HL-60 (cell line): Measurements from ENCODE around the gene FAM110C.

Experiments
- DNase-seq, 2 experiments: peaks; one replicate each; pipeline ENCODE4 v3.0.0-alpha.2; 2010 to 2020; ENCODE audit warnings: low read depth in 1 of 2, low spot score in 1 of 2
- H3K27ac ChIP-seq: fragments of 250-450 bp; sonication (Bioruptor Pico); replicated peaks from 2 replicates; pipeline ENCODE4 v1.5.1; 2020; ENCODE audit warnings: mild to moderate bottlenecking, moderate library complexity
- H3K27me3 ChIP-seq: fragments of 250-450 bp; sonication (Bioruptor Pico); 2 replicates; pipeline ENCODE4 v1.5.1; 2021; ENCODE audit warnings: mild to moderate bottlenecking, moderate library complexity; ENCODE audit not compliant: insufficient read depth, poor library complexity, severe bottlenecking
- H3K4me3 ChIP-seq: replicated peaks from 2 replicates; pipeline ENCODE4 v1.5.1; 2011; ENCODE audit warnings: mild to moderate bottlenecking, control low read depth, low read length; ENCODE audit not compliant: insufficient read depth
- GABPA ChIP-seq: IDR thresholded peaks from 2 replicates; pipeline ENCODE4 v1.6.1; 2012; ENCODE audit warnings: low read depth
- POLR2AphosphoS5 ChIP-seq: IDR thresholded peaks from 2 replicates; pipeline ENCODE4 v1.6.1; 2012; ENCODE audit warnings: low read depth
- SPI1 ChIP-seq: IDR thresholded peaks from 2 replicates; pipeline ENCODE4 v1.6.1; 2012; ENCODE audit warnings: low read depth, mild to moderate bottlenecking, borderline replicate concordance
- TF ChIP-seq, protein P1 (sequence below): IDR thresholded peaks from one replicate; pipeline ENCODE4 v1.5.1; 2011; ENCODE audit warnings: low read length, control low read depth, inconsistent platforms; ENCODE audit not compliant: insufficient read depth
- TF ChIP-seq, protein P2 (sequence below): IDR thresholded peaks from 2 replicates; pipeline ENCODE4 v1.6.1; 2012; ENCODE audit warnings: low read depth; ENCODE audit not compliant: insufficient replicate concordance

FAM110C gene

DNA sequence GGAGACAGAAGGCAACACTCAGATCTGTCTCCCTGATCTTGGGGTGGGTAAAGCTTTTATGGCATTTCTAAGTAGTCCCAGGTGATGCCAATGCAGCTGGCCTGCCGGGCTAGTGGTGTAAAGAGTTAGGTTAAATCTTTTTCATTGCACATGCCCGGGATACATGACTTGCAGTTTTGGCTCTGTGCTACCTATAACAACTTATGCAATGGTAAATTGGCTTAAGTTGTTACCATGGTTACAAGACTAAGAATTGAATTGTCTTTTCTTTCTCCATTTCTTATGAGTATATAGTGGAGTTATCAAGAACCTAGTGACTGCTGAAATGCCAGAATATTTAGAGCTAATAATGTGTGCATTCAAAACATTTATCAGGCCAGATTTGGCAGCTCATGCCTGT lies 5.3 kb upstream of the FAM110C start:
- TF ChIP-seq, protein P1, sequence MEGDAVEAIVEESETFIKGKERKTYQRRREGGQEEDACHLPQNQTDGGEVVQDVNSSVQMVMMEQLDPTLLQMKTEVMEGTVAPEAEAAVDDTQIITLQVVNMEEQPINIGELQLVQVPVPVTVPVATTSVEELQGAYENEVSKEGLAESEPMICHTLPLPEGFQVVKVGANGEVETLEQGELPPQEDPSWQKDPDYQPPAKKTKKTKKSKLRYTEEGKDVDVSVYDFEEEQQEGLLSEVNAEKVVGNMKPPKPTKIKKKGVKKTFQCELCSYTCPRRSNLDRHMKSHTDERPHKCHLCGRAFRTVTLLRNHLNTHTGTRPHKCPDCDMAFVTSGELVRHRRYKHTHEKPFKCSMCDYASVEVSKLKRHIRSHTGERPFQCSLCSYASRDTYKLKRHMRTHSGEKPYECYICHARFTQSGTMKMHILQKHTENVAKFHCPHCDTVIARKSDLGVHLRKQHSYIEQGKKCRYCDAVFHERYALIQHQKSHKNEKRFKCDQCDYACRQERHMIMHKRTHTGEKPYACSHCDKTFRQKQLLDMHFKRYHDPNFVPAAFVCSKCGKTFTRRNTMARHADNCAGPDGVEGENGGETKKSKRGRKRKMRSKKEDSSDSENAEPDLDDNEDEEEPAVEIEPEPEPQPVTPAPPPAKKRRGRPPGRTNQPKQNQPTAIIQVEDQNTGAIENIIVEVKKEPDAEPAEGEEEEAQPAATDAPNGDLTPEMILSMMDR, result no peak
- TF ChIP-seq POLR2AphosphoS5 (no peak), SPI1 (no peak), GABPA (no peak)
- TF ChIP-seq, protein P2, sequence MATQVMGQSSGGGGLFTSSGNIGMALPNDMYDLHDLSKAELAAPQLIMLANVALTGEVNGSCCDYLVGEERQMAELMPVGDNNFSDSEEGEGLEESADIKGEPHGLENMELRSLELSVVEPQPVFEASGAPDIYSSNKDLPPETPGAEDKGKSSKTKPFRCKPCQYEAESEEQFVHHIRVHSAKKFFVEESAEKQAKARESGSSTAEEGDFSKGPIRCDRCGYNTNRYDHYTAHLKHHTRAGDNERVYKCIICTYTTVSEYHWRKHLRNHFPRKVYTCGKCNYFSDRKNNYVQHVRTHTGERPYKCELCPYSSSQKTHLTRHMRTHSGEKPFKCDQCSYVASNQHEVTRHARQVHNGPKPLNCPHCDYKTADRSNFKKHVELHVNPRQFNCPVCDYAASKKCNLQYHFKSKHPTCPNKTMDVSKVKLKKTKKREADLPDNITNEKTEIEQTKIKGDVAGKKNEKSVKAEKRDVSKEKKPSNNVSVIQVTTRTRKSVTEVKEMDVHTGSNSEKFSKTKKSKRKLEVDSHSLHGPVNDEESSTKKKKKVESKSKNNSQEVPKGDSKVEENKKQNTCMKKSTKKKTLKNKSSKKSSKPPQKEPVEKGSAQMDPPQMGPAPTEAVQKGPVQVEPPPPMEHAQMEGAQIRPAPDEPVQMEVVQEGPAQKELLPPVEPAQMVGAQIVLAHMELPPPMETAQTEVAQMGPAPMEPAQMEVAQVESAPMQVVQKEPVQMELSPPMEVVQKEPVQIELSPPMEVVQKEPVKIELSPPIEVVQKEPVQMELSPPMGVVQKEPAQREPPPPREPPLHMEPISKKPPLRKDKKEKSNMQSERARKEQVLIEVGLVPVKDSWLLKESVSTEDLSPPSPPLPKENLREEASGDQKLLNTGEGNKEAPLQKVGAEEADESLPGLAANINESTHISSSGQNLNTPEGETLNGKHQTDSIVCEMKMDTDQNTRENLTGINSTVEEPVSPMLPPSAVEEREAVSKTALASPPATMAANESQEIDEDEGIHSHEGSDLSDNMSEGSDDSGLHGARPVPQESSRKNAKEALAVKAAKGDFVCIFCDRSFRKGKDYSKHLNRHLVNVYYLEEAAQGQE, result no peak
- H3K27ac ChIP-seq, result no peak overlapping the region
- no peak overlapping the region for H3K4me3 ChIP-seq
- DNase-seq, result no peak
- H3K27me3 ChIP-seq, result no peaks in the 10 kb centered on the region

DNA sequence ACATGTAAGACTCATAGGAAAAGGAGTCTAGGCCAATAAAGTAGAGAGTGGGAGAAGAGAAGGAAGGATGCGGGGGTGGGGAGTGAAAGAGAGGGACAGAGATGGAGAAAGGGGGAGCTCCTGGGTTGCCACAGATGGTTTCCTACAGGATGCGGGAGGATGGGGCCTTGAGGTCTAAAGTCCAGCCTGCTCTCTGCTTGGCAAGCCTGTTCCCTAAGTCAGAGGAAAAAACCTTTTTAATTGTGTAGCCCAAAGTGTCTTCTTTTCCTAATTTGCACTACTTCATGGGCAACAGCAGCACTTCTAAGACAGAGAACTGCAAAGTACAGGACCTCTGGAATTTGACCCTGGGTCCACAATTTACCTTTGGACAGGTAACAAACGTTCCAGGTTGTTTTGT lies 1.4 kb upstream of the FAM110C start:
- H3K4me3 ChIP-seq, result no peak overlapping the region
- peaks cover 15% of the 10 kb centered on the region for H3K27me3 ChIP-seq
- H3K27ac ChIP-seq, result no peak overlapping the region
- TF ChIP-seq SPI1 (no peak), POLR2AphosphoS5 (no peak), GABPA (no peak)
- TF ChIP-seq, protein P1, result no peak
- TF ChIP-seq, protein P2, result no peak
- no peak for DNase-seq

DNA sequence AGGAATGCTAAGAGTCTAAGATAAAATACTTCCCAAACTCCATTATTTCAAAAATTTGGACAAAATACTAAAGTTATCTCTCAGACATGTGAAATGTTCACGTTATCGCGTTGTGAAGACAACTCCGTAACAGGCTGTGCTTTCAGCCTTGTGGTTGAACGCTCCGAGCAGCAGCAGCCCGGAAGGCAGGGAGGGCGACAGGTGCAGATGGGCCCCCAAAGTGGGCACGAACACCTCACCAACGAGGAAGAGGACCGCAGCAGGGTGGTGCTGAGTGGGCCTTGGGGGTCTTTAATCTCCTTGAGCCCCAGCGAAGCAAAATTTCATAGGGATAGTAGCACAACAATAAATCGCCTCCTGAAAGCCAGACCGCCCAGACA lies 1.0 kb upstream of the FAM110C start:
- Histone ChIP-seq H3K4me3 (no peak overlapping the region), H3K27me3 (peaks cover 15% of the 10 kb centered on the region), H3K27ac (no peak overlapping the region)
- TF ChIP-seq, protein P1, result no peak
- TF ChIP-seq GABPA, result no peak
- TF ChIP-seq POLR2AphosphoS5, result no peak
- no peak for TF ChIP-seq SPI1
- TF ChIP-seq, protein P2, result no peak
- DNase-seq, result no peak
